OCI-LY7 (cell line): Measurements from ENCODE around the gene SH3GL2.

ENCODE experiments used
- EZH2phosphoT487 ChIP-seq: fragments of 200-600 bp; sonication (generic); IDR thresholded peaks from 2 replicates; pipeline ENCODE4 v1.6.1; 2018; ENCODE audit warnings: low read depth, borderline replicate concordance, mild to moderate bottlenecking, mixed run types, antibody characterized with exemption, low read length, moderate library complexity, mixed read lengths
- TF ChIP-seq, protein P1 (sequence below): fragments of 200-600 bp; sonication (generic); conservative IDR thresholded peaks from 2 replicates; pipeline ENCODE4 v1.5.1; 2014; ENCODE audit warnings: mild to moderate bottlenecking, antibody characterized with exemption, low read length, moderate library complexity, mixed read lengths

DNA sequence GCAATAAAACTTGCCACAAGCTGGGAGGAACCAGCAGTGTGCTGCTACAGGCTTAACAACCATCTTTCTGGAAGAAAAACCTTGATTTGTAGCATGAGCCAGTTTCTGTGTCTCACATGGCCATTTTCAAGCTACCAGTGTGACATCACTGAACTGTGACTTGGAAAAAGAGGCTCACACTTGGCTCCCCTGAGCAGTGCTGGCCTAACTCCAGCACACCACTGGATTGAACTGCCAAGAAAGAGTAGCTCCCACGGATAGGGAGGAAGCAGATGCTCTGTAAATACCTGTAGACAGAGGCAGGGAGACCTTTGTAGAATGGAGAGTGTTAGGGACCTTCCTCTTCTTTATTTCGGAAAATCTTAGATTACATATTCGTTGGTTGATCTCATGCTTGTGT is 197.9 kb downstream of the SH3GL2 start:
- TF ChIP-seq EZH2phosphoT487, result no peak
- TF ChIP-seq, protein P1, sequence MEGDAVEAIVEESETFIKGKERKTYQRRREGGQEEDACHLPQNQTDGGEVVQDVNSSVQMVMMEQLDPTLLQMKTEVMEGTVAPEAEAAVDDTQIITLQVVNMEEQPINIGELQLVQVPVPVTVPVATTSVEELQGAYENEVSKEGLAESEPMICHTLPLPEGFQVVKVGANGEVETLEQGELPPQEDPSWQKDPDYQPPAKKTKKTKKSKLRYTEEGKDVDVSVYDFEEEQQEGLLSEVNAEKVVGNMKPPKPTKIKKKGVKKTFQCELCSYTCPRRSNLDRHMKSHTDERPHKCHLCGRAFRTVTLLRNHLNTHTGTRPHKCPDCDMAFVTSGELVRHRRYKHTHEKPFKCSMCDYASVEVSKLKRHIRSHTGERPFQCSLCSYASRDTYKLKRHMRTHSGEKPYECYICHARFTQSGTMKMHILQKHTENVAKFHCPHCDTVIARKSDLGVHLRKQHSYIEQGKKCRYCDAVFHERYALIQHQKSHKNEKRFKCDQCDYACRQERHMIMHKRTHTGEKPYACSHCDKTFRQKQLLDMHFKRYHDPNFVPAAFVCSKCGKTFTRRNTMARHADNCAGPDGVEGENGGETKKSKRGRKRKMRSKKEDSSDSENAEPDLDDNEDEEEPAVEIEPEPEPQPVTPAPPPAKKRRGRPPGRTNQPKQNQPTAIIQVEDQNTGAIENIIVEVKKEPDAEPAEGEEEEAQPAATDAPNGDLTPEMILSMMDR, result no peak
